Activated naive CD4-positive, alpha-beta T cell treated with anti-CD3 and anti-CD28 coated beads, Interleukin-2, amount 50 U/mL, for 16 hours (primary cell): ENCODE measurements around the gene GCNT3.
A peak's percentile ranks its signal among the peaks of the same experiment; 100 is the strongest.
"Not testable (repeated sequence)": the region's sequence is repeated elsewhere in the genome, so short reads cannot be mapped to it uniquely, and the experiment has no call there.

Source experiments
- DNase-seq: peaks from one replicate; pipeline ENCODE4 v3.0.0-alpha.2; 2020

GCNT3 gene

DNA sequence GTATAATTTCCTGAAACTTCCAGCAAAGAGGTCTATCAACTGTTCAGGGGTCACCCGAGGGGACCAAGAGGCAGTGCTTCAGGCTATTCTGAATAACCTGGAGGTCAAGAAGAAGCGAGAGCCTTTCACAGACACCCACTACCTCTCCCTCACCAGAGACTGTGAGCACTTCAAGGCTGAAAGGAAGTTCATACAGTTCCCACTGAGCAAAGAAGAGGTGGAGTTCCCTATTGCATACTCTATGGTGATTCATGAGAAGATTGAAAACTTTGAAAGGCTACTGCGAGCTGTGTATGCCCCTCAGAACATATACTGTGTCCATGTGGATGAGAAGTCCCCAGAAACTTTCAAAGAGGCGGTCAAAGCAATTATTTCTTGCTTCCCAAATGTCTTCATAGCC lies 6.8 kb downstream of the GCNT3 start:
- no peak for DNase-seq

DNA sequence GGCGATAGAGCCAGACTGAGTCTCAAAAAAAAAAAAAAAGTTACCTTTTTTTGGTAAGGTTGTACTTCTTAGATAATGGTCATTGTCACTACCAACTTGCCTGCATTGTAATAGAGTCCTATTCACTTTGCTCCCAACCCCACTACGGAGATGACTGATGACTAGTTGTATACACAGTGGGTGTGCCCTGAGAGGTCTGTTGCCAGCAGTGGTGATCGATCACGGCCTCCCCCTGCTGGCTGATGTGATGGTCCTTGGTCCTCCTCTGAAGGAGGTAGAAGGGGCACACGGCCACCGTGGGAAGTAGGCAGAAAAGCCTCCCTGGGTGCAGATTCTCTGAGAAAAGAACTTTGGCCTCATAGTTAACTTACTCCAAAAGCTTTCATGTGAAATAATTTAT lies 10.7 kb downstream of the GCNT3 start:
- DNase-seq, result peak; percentile 37

DNA sequence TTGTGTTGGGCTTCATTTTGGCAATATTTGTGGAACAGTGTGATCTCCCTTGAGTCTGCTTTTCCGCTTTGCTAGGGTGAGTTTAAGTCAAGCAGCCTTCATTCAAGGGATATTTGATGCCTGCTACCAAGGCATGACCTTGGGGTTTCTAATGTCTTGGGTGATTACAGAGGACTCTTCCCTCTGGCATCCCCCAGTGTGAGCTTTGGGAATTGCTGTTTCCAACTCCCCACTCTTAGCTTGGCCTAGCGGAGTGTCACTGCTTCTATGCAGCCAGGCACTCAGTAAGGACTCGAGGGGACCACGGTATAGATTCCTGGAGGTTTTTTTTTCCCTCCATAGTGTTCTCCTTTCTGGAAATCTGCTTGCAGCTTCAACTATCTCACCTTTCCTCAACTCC lies 21.1 kb downstream of the GCNT3 start:
- DNase-seq, result no peak

GRCh38 chr15:59636184-59636583 lies 24.6 kb downstream of the GCNT3 start:
- no peak for DNase-seq

GRCh38 chr15:59637507-59637906 lies 25.9 kb downstream of the GCNT3 start:
- DNase-seq, result not testable (repeated sequence)

DNA sequence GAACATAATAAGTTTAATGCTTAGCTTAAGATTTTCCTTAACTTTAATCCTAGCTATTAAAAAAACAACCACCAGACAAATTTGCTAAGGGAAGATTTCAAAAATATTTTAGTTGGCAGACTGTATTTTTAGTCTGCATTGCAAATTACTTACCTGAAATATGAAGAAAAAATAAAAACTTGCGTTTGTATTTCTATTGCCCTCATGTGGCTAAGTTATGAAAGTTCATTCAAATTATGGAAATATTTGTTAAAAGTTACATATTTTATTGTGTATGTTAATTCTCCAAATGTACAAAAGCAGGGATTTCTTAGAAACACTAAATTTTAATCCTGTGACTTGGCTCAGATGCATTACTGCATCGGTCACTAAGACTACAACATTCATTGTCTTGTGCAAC lies 30.8 kb downstream of the GCNT3 start:
- DNase-seq, result no peak

GRCh38 chr15:59644756-59645155 lies 33.2 kb downstream of the GCNT3 start:
- no peak for DNase-seq

GRCh38 chr15:59645812-59646211 lies 34.2 kb downstream of the GCNT3 start:
- not testable (repeated sequence) for DNase-seq

GRCh38 chr15:59646277-59646676 lies 34.7 kb downstream of the GCNT3 start:
- DNase-seq, result no peak

- DNase-seq, result no peak
Measured at GRCh38 chr15:59647085-59647484, 35.5 kb downstream of the GCNT3 start.

- no peak for DNase-seq
Measured at GRCh38 chr15:59649603-59650002, 38.0 kb downstream of the GCNT3 start.

- no peak for DNase-seq
Measured at GRCh38 chr15:59654046-59654445, 42.5 kb downstream of the GCNT3 start.

GRCh38 chr15:59656897-59657634 lies 45.5 kb downstream of the GCNT3 start, which contains the start of gene GTF2A2:
GTF2A2 (minus strand) TSS chr15:59657515; CDS start chr15:59652277, 5,238 bp downstream.
- peak; percentile 92 for DNase-seq

DNA sequence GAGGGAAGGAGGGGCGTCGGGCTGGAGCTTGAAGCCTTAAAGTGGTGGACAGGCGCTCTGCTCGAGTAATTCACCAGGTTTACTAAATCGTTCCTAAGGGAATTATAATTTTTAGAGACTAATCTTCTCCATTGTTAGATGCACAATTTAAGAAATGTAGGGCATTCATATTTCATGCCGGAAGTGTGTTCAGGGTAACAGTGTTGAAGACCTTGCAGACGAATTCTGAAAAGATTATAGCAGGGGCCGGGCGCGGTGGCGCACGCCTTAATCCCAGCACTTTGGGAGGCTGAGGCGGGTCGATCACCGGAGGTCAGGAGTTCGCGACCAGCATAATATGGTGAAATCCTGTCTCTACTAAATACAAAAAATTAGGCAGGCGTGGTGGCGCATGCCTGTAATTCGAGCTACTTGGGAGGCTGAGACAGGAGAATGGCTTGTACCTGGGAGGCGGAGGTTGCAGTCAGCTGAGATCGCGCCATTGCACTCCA lies 46.1 kb downstream of the GCNT3 start:
- DNase-seq, result no peak

- DNase-seq, result no peak
Measured at GRCh38 chr15:59659366-59659765, 47.8 kb downstream of the GCNT3 start.

- DNase-seq, result no peak
Measured at GRCh38 chr15:59662260-59662659, 50.7 kb downstream of the GCNT3 start.

GRCh38 chr15:59668556-59668955 lies 57.0 kb downstream of the GCNT3 start:
- DNase-seq, result no peak
